Transverse colon (tissue), 4 donors: Measurements from ENCODE around the gene CDHR4.

ENCODE experiments used
- CTCF ChIP-seq, 5 experiments: fragments of 200-600 bp in 3 of 5; fragments of 450-650 bp in 2 of 5; sonication (generic) in 3 of 5; IDR thresholded peaks; 1 replicate in 2 of 5; 2 replicates in 3 of 5; pipeline ENCODE4 v1.5.1; 2016 to 2017; ENCODE audit warnings: antibody characterized with exemption in 5 of 5, inconsistent platforms in 3 of 5, mild to moderate bottlenecking in 2 of 5, moderate library complexity in 1 of 5
- EP300 ChIP-seq: sonication (generic); formaldehyde crosslinking; IDR thresholded peaks from one replicate; pipeline ENCODE4 v1.6.1; 2017; ENCODE audit warnings: antibody characterized with exemption, low read depth
- POLR2AphosphoS5 ChIP-seq, 3 donors: sonication (generic); formaldehyde crosslinking; IDR thresholded peaks; one replicate each; pipeline ENCODE4 v1.6.1; 2016; ENCODE audit warnings: antibody characterized with exemption in 3 of 3

- no peak for TF ChIP-seq CTCF (IDR thresholded peaks at IDR 0.05)
- no peak for TF ChIP-seq POLR2AphosphoS5 (IDR thresholded peaks at IDR 0.05)
- TF ChIP-seq EP300 = no peak
These were observed 30.3 kb downstream of the CDHR4 start for GRCh38 chr3:49769286-49769915.
